ENCODE measurements around the gene RLBP1.
A peak's percentile ranks its signal among the peaks of the same experiment; 100 is the strongest.
"Not testable (repeated sequence)": the region's sequence is repeated elsewhere in the genome, so short reads cannot be mapped to it uniquely, and the experiment has no call there.

RLBP1 gene
- total RNA-seq, result 0 to 0.07 (median 0) reads per million in 18 experiments

DNA sequence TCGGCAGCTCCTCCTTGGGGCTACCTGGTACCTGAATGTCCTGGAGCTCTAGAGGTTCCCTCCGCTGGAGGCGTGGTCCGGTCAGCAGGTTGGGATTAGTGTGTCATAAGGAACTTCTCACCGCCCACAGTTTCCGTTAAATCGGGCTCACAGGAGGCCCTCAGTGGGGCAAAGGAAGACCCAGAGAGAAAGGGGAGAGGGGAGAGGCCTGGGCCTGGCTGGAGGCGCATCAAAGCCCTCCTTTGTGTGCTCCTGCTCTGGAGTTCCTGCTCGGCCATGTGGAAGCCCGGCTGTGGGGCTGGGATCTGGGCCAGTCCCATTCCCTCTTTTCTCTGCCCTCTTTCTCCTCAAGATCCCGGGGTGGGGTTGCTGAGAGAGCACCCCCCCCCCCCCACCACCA, at the start of gene RLBP1:
Gene RLBP1 (minus strand): TSS at position 37 of the 400 bp plus-strand sequence. CDS start 2,604 bp downstream, outside the sequence.
- DNase-seq, result no peak

DNA sequence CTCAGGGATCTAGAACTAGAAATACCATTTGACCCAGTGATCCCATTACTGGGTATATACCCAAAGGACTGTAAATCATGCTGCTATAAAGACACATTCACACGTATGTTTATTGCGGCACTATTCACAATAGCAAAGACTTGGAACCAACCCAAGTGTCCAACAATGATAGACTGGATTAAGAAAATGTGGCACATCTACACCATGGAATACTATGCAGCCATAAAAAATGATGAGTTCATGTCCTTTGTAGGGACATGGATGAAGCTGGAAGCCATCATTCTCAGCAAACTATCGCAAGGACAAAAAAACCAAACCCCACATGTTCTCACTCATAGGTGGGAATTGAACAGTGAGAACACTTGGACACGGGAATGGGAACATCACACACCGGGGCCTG, 28.8 kb upstream of the RLBP1 start:
- not testable (repeated sequence) for DNase-seq

DNA sequence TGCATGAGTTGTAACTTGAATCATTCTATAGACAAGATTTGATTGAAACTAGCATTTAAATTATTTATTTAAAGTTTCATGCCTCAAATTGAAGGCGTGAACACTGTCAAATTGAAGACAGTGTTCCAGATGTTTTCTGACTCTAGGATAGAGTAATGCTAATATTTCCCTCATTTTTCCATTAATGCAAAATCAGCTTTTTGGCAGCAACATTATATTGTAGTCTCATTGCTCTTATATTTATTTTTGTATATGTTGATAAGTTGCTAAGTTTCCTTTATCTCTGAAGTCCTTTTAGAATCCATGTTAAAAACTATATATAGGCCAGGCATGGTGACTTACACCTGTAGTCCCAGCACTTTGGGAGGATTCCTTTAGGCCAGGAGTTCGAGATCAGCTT, 27.2 kb upstream of the RLBP1 start:
- DNase-seq, result no peak

DNA sequence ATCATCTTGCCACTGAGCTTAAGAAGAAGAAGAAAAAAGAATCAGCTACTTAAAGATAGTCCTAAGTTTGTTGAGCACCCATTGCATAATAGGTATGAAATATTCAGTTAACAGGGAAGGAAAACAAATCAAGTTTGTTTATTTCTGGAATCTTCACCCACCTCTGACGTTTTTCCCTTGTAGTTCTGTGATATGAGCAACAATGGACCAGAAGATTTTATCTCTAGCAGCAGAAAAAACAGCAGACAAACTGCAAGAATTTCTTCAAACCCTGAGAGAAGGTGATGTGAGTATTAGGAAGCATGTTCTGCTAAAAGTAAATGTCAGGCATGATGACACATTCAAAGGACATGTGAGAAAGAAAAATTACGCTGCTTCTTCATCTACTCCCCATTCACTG, 26.1 kb upstream of the RLBP1 start:
- DNase-seq, result no peak

DNA sequence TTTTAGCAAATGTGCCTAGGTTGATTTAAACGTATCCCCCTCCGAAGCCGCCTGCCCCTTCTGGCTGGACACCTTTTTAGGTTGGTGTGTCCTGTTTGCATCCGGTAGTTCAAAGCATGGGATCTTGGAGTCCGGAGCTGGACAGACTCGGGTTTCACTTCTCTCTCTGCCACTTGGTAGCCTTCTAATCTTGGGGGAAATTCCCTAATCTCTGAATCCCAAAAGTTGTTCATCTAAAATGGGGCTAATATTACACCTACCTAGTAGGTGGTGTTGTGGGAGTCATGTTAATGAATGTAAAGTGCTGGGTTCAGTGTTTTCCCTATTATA, 23.2 kb upstream of the RLBP1 start:
- no peak for DNase-seq

DNA sequence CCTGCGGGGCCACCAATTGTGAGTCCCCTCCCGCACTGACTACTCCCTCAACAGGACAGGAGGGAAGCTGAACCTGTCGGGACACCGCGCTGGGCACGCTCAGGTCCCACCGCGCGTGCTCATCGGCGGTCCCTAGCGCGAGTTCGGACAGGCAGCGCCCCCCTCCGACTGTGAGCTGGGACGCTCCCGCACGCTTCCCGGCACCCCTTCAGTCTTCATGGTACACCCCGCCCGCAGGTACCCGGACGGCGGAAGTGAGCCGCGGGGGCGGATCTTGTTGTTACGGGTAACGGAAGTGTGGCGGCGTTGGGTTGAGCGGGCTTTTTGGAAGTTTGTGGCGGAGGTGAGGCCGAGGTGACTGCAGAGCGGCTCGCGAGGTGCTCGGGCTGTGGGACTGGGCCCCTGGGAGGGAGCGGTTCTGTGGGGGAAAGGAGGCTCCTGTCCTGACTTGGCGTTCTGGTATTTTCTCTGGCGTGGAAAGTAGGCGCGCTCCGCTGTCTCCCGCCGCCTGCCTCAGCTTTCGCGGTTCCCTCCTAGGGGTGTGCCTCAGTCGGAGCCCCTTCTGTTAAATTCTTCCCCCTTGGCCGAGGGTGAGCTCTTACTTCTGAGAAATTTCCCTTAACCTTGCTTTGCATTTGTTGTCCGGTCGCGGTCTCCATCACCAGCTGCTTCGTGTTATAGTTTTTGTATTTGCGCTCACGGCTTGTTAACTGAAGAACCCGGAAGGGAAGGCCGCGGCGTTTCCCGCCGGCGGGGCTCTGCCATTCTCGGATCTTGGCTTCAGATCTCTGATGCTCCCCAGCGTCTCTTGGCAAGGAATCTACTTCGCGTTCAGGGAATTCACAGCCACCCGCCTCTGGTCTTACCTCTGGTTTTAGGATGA, 22.6 kb upstream of the RLBP1 start, which contains the start of gene FANCI:
Gene FANCI (plus strand): TSS at position 289 of the 883 bp plus-strand sequence. CDS start 3,669 bp downstream, outside the sequence.
- peak; percentile 90 to 91 for DNase-seq

DNA sequence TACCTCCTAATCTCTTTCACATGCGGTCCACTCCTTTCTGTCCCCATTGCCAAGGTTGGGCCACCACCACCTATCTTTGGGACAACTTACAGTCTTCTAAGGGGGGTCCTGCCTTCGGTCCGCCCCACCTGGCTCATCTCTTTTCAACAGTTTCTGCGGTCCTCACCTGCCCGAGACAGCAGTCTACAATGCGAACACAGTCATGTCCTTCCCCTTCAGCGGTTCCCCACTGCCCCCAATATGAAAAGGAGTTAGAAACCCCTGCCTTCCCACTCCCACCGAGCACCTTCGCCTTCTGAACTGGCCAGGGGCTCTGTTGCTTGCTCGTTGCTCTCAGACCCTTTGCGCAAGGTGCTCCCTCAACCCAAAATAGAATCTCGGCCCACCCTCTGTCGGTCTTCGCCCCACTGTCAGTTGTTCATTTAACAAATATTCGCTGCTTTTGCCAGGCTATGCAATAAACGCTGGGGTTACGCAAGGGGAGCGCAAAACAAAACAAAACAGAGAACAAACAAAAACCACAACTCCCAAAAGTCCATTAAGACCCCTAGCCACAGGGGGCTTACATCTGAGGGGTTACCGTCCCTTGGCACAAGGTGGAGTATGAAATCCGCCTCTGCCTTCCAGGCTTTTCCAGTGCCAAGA, 21.8 kb upstream of the RLBP1 start:
- DNase-seq, result no peak

DNA sequence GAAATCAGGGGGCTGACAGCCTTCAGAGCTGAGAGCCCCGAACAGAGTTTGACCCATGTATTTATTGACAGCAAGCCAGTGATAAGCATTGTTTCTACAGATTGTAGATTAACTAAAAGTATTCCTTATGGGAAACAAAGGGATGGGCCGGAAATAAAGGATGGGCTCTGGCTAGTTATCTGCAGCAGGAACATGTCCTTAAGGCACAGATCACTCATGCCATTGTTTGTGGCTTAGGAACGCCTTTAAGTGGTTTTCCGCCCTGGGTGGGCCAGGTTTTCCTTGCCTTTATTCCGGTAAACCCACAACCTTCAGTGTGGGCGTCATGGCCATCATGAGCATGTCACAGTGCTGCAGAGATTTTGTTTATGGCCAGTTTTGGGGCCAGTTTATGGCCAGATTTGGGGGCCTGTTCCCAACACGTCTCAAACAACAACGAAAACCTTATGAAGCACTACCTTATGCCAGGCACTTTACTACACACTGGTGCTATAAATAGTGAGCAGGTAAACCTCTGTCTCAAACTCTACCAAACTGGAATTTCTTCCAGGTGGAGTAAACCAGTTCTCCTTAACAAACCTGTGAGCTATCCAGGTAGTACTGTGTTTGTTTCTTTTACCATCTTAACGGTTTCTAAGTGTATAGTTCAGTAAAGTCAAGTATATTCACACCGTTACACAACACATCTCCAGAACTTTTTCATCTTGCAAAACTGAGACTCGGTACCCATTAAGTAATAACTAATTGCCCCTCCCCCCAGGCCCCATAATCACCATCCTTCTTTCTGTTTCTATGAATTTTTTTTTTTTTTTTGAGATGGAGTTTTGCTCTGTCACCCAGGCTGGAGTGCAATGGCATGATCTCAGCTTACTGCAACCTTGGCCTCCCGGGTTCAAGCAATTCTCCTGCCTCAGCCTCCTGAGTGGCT, 18.8 kb upstream of the RLBP1 start:
- DNase-seq, result peak in 1 of 2 donors; percentile 12

DNA sequence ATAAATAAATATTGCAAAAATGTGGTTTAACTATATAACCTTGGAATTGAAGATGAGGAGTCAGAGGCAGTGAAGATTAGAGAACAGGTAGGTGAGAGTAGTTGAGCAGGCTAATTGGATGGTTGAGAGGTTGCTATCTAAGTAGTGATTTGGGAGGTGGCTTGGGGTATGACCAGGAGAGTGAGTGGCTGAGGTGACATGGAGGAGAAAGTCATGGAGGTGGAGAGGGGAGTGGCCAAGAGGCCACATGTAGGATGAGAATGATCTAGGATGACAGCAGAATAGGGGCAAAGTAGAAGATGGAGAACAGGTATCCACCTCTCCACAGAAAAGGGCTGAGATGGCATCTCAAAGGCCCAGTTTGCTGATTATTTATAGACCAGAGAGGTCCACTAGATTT, 10.5 kb upstream of the RLBP1 start:
- no peak for DNase-seq

DNA sequence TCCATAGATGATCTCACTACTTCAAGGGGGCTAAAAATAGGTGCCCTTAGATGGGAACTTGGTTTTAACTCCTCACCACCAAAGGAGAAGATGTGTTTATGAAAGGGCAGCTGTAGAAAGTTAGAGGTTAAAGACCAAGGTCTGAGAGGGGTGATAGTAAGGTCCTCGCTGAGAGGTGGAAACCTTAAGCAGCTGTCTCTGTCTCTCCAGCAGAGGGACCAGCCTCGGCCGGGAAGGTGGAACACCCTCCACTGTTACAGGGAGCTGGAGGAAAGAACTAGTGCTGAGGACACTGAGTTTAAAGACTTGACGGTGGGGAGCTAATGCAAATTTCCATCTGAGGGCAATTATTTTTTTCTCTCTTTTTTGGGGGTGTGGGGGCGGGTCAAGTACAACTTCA, 8.9 kb upstream of the RLBP1 start:
- no peak for DNase-seq

DNA sequence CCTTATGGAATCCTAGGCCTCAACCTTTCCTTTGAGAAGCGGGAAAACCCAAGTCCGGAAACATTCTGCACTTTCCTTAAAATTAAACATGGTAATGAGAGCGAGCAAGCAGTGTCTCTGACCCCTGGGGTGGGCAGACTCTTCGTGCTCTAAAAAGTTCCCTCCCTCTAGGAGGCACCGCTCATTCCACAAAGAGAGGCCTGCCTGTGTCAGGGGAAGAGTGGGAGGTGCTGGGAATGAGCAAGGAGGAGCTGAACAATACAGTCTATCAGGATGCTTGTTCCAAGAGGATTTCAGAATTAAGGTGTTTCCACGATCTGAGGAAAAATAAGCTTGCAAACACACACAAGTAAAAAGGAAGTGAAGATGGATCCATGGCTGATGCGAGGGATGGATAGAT, 6.0 kb upstream of the RLBP1 start:
- DNase-seq, result no peak

DNA sequence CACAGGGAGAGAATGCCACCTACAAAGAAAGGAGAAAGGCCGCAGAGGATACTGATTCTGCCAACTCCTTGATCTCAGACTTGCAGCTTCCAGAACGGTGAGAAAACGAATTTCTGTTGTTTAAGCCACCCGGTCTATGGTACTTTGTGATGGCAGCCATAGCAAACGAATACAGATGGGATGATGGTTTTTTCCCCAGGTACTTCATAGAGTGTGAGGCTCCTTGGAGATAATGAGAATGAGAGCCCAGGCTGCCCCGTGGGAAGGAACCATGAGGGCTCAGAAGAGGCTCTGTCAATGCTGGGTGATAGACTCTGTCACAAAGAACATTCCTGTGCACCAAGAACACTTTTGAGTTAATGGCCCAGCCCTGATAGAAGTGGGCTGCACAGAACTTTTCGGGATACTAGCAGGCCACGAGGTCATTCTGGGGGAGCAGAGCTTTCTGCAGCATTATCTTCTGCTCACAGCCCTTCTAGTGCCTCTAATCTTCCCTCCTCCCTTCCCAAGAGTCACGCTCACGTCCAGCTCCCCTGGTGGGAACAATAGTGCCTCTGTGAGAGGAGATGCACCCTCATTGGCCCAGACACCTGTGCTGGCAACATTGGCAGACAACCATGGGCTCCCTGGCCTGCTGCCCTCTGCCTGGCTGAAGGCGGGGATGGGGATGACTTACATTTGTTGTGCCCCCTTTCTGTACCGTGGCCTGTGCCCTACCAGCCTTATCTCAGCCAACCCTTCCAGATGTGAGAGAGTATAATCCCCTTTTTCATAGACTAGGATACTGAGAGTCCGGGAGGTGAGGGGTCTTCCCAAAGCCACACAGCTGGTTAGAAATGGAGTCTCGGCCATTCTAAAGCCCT, 5.2 kb upstream of the RLBP1 start:
- no peak for DNase-seq

DNA sequence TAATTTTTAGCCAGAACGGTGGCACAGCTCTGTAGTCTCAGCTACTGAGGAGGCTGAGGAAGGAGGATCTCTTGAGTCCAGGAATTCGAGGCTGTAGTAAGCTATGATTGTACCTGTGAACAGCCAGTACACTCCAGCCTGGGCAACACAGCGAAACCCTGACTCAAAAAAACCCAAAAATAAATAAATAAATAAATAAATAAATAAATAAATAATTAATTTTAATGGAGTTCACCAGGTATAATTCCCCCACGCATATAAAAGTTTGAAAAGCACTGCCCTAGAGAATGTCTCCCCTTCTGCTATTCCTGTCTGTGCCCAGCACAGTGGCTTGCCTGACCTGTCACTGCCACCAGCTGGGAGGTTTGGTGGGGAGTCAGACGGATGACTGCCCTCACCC, 4.2 kb upstream of the RLBP1 start:
- no peak for DNase-seq

DNA sequence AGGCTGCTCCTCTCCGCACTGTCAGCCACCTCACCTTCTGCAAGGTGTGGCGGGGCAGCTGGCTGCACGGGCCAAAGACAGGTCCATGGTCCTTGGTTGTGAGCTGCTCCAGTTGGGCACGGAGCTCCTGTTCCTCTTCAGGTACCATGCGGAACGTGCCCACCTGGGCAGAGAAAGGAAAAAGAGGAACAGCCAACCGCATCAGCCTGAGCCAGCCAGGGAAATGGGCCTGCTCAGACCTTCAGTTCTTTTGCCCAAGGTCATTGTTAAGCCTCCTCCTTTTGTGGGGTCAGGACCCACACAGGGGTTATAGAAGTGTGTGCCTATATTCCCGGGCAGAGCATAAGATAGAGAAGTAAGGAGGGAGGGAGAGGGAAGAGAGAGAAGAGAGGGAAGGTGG, 2.8 kb downstream of the RLBP1 start:
- DNase-seq, result no peak

DNA sequence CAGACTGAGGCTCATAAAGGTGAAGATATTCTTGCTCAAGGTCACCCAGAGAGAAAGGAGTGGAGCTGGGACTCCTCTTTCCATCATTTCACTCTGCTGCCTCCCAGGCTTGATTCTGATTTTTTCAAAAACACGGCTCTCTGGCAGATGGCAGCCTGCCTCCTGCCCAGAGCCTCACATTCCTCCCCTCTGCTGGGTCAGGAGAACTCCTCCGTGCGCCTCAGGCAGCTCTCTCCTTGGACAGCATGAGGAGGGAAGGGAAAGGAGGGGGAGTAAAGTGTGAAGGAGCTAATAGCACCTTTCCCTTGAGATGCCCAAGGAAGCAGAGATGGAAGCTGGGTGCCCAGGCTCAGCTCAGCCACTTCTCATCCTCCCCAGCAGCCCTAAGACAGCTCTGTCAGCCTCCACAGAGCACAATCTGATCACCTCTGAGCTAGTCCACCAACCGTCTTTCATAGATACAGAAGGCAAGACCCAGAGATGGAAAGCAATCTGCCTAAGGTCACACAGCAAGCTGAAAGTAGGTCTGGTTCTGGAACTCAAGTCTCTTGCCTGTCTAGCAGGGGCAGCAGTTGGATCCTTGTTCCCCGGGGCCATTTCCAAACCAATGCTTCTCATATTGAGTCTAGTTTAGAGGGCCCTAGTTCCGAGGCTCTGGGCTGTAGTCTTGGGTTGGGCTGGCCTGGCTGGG, 3.5 kb downstream of the RLBP1 start:
- DNase-seq, result no peak

DNA sequence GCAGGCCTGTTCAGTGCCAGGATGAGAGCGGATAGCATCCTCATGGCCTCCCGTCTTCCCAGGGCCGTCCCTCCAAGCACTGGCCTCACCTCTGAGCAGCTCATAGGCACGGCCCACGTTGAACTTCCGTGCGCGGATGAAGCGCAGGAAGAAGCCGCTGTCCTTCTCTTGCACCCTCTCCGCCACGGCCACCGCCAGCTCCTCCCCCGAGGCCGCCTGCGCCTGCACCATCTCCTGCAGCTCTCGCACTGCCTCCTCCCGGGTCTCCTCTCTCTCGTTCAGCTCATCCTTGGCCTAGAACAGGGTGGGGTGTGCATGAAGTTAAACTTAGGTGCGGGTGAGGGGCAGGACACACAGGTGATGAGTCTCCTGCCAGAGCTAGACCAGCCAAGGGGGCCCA, 4.3 kb downstream of the RLBP1 start:
- DNase-seq, result no peak

DNA sequence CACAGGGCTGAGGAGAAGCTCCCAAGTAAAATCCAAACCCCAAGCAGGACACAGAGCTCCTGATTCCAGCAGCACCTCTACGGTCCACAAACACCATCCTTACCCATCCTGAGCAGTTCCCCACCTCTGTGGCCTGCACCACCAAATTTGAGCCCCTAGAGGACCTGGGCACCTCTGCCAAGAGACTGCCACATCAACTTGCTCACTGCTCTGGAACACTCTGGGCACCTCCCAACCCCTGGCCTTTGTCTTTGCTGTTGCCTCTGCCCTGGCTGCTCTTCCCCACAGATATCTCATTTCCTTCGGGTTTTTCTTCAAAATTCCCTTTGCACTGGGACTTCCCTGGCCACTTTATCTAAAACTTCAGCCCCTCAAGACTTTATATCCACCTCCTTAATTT, 5.8 kb downstream of the RLBP1 start:
- DNase-seq, result no peak

DNA sequence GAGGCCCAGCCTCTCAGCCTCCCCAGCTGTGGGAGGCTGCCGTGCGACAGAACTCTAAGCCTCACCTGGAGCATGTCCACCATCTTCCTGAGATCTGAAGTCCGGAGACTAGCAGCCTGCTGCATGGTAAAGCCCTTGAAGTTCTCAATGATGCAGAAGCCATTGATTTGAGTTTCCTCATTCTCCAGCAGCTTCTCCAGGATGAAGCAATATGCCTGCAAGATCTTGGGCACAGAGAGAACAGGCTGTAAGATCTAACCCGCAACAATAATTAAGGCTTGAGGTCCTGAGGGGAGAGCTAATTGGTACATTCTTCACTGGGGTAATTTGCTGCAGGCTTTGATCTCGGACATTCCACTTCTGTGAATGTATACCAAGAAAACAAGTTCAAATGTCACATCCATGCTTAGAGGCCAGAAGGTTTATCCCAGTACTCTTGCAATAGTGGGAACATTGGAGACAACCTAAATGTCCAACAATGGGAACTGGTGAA, 9.7 kb downstream of the RLBP1 start:
- peak in 1 of 2 donors; percentile 11 for DNase-seq

DNA sequence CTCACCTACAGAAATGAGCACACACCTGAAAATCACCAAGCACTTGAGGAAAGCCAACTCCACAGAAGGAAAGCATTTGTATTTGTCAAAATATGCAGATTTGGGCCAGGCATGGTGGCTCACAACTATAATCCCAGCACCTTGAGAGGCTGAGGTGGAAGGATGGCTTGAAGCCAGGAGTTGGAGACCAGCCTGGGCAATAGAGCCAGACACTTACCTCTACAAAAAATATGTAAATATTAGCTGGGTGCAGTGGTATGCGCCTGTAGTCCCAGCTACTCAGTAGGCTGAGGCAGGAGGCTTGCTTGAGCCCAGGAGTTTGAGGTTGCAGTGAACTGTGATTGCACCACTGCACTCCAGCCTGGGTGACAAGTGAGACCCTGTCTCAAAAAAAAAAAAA, 12.3 kb downstream of the RLBP1 start:
- DNase-seq, result no peak

DNA sequence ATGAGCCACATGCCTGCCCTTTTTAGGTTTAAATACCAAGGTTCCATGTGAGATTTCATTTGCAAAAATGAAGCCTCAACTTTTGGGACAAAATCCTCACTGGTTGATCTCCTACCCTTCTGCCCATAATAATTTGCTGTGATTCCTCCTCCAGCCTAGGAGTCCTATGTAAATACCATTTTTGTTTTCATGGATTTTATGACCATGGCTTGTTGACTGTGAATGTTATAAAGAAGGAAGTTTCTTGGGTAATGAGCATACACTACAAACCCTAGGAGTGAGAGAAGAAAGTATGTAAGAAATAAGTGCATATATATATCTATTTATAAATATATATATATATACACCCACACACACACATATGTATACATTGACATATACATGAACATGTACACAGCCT, 13.1 kb downstream of the RLBP1 start:
- DNase-seq, result no peak

DNA sequence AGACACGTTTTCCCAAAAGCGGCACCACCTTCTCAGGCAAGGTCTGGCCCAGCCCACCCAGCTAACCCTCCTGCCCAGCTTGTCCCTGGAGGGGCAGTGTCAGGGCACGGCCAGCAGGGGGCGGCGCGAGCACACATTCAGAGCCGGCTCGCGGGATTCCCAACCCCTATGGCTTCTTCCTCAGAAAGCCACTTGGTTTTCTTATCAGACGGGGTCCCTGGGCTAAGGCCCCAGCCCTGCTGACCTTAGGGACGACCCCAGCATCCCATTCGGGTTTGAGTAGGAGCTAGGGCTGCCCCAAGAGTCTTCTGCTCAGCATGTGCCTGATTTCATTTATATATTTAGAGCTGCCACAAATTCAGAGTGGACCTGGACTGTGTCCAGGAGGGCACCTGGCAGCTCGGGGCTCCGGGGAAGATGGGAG, 14.5 kb downstream of the RLBP1 start:
- DNase-seq, result peak; percentile 60 to 68
